CD4-positive, CD25-positive, alpha-beta regulatory T cell (primary cell): ENCODE results near the gene SPPL3. TPM values are rescaled to one million over a fixed set of nuclear protein-coding genes. Genes with fewer than 3 reads are reported as not detected.
"Not testable (repeated sequence)": the region's sequence is repeated elsewhere in the genome, so short reads cannot be mapped to it uniquely, and the experiment has no call there.

ENCODE experiments used
- ATAC-seq, 2 donors: fragments of 150-1000 bp; cut with Tn5 transposase; one replicate each; pipeline ENCODE4 v1.10.0; 2021; ENCODE audit warnings: low read depth in 2 of 2, moderate number of reproducible peaks in 2 of 2, moderate library complexity in 1 of 2
- DNase-seq, 3 donors: peaks; one replicate each; pipeline versions ENCODE4 v3.0.0 to v3.0.0-alpha.2; 2012 to 2022; ENCODE audit warnings: mixed read lengths in 1 of 3
- H3K27ac ChIP-seq: one replicate; pipeline ENCODE4 v1.7.0; 2013; ENCODE audit warnings: mild to moderate bottlenecking, low read length; ENCODE audit not compliant: insufficient read depth, poor library complexity, severe bottlenecking
- H3K27me3 ChIP-seq: one replicate; pipeline ENCODE4 v1.7.0; 2013; ENCODE audit warnings: low read length; ENCODE audit not compliant: control insufficient read depth, insufficient read depth
- H3K36me3 ChIP-seq: one replicate; pipeline ENCODE4 v1.7.0; 2013; ENCODE audit warnings: mild to moderate bottlenecking, low read length, moderate library complexity; ENCODE audit not compliant: control insufficient read depth, insufficient read depth
- H3K4me1 ChIP-seq: 2 replicates; pipeline ENCODE4 v1.7.0; 2013; ENCODE audit warnings: mild to moderate bottlenecking, low read length; ENCODE audit not compliant: insufficient read depth, control insufficient read depth, poor library complexity, severe bottlenecking
- H3K4me3 ChIP-seq: one replicate; pipeline ENCODE4 v1.7.0; 2013; ENCODE audit warnings: low read depth, mild to moderate bottlenecking, low read length, moderate library complexity
- H3K9me3 ChIP-seq, 2 experiments: 1 replicate in 1 of 2; 2 replicates in 1 of 2; pipeline ENCODE4 v1.7.0; 2013; ENCODE audit warnings: low read length in 2 of 2, mild to moderate bottlenecking in 1 of 2, moderate library complexity in 1 of 2; ENCODE audit not compliant: control insufficient read depth in 2 of 2
- H3K27ac Mint-ChIP-seq, 3 donors: one replicate each; pipeline ENCODE4 v1.8.0; 2020 to 2022; ENCODE audit warnings: mild to moderate bottlenecking in 3 of 3, mixed read lengths in 3 of 3, moderate library complexity in 2 of 3
- H3K27me3 Mint-ChIP-seq: one replicate; pipeline ENCODE4 v1.8.0; 2022; ENCODE audit warnings: mild to moderate bottlenecking, mixed read lengths
- H3K36me3 Mint-ChIP-seq: one replicate; pipeline ENCODE4 v1.8.0; 2020; ENCODE audit warnings: mixed read lengths
- H3K4me1 Mint-ChIP-seq, 4 donors: one replicate each; pipeline ENCODE4 v1.8.0; 2020 to 2022; ENCODE audit warnings: mixed read lengths in 4 of 4, mild to moderate bottlenecking in 1 of 4
- H3K4me3 Mint-ChIP-seq, 4 donors: one replicate each; pipeline ENCODE4 v1.8.0; 2020 to 2022; ENCODE audit warnings: mild to moderate bottlenecking in 4 of 4, mixed read lengths in 4 of 4, moderate library complexity in 3 of 4
- H3K9me3 Mint-ChIP-seq, 7 donors: one replicate each; pipeline ENCODE4 v1.8.0; 2020 to 2022; ENCODE audit warnings: mixed read lengths in 7 of 7, mild to moderate bottlenecking in 3 of 7, moderate library complexity in 2 of 7
- polyA plus RNA-seq, 4 donors: library from polyadenylated mRNA; unstranded; fragments of 300-500 nt; fragmentation: Illumina TruSeq; gene quantifications; one replicate each; pipeline ENCODE4 v1.2.3, GENCODE V29; 2021
- total RNA-seq: library from RNA; stranded (reverse); gene quantifications from one replicate; pipeline ENCODE4 v1.2.3, GENCODE V29; 2022

Gene SPPL3
- total RNA-seq = 46.7 TPM
- polyA plus RNA-seq = 10 to 100 TPM; 15.5 to 34.0 (median 20.5) TPM

DNA sequence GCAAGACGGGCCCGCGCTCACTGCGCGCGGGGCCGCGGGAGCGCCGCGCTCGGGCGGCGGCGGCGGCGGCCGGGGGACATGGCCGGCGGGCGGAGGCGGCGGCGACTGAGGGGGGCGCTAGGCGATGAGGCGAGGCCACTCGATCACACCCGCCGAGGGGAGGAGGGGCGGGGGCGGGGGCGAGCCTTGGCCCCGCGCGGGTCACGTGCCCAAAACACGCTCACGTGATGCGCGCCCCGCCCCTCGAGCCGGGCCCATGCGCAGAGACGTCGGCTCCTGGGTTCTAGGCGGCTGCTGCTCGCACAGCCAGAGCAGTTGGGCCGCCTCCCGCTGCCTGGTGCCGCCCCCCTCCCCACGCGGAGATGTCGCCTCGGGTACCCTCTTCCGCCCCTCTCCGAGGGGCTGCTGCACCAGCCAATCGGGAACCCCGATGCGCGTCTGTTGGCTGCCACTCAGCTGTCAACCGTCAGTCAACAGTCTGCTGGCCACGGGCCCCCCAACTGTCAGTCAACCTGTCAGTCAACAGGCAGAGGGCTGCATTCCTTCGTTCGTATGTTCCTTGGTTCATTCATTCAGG is at the start of gene SPPL3:
Gene SPPL3 (minus strand): TSS at position 162 of the 577 bp plus-strand sequence. CDS start 491 bp downstream, outside the sequence.
- Mint-ChIP-seq H3K4me1 (peaks cover 24 to 35% (median 30%) of the 10 kb centered on the region in 4 donors), H3K9me3 (no peaks in the 10 kb centered on the region), H3K27me3 (no peaks in the 10 kb centered on the region), H3K36me3 (peaks cover 8% of the 10 kb centered on the region), H3K27ac (peak within 1 kb of the TSS; percentile 97 to 99 (median 99)), H3K4me3 (peak within 1 kb of the TSS; percentile 97 to 100 (median 100))
- Histone ChIP-seq H3K27me3 (no peaks in the 10 kb centered on the region), H3K27ac (peak within 1 kb of the TSS; percentile 84), H3K36me3 (no peaks in the 10 kb centered on the region), H3K4me1 (peaks cover 23% of the 10 kb centered on the region), H3K9me3 (no peaks in the 10 kb centered on the region), H3K4me3 (peak within 1 kb of the TSS; percentile 82)
- ATAC-seq (peak; percentile 83 to 84), DNase-seq (peak; percentile 84 to 92 (median 89))

DNA sequence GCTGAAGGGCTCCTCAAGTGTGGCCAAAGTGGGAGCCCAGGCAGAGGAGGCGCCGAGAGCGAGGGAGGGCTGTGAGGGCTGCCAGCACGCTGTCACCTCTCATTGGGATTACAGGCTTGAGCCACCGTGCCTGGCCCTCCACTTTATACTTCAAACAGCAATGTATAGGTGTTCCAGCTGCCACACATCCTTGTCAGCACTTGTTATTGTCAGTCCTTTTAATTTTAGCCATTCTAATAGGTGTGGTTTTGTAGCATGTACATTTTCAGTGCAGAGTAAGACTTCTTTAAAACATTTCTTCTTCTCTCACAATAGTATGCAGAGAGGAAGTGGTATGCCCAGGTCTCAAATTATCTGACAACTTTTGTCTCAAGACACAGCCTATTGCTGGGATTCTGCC is 46.6 kb upstream of the SPPL3 start:
- Mint-ChIP-seq H3K27ac (no peak overlapping the region), H3K4me3 (no peak overlapping the region), H3K27me3 (peaks cover 6% of the 10 kb centered on the region), H3K4me1 (no peaks in the 10 kb centered on the region), H3K36me3 (no peaks in the 10 kb centered on the region), H3K9me3 (peaks cover 0 to 1% (median 0%) of the 10 kb centered on the region in 7 donors)
- Histone ChIP-seq H3K4me1 (no peaks in the 10 kb centered on the region), H3K36me3 (no peaks in the 10 kb centered on the region), H3K27me3 (no peaks in the 10 kb centered on the region), H3K9me3 (no peaks in the 10 kb centered on the region), H3K4me3 (no peak overlapping the region), H3K27ac (no peak overlapping the region)
- no peak for DNase-seq
- ATAC-seq = no peak

- not testable (repeated sequence) for H3K36me3 Mint-ChIP-seq, H3K27ac ChIP-seq, H3K4me1 Mint-ChIP-seq, H3K4me3 Mint-ChIP-seq, H3K27me3 Mint-ChIP-seq, DNase-seq, H3K36me3 ChIP-seq, H3K9me3 Mint-ChIP-seq, H3K27me3 ChIP-seq, H3K4me1 ChIP-seq, H3K9me3 ChIP-seq, H3K4me3 ChIP-seq, H3K27ac Mint-ChIP-seq, ATAC-seq
These were observed 46.2 kb upstream of the SPPL3 start for GRCh38 chr12:120950260-120950799.

DNA sequence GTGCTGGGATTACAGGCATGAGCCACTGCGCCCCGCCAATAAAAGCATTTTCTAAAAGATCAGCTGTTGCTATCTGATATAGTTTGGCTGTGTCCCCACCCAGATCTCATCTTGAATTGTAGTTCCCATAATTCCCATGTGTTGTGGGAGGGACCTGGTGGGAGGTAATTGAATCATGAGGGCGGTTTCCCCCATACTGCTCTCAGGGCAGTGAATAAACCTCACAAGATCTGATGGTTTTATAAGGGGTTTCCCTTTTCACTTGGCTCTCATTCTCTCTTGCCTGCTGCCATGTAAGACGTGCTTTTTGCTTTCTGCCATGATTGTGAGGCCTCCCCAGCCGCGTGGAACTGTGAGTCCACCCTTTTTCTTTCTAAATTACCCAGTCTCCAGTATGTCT is 41.4 kb upstream of the SPPL3 start:
- DNase-seq, H3K9me3 Mint-ChIP-seq, H3K4me3 ChIP-seq, H3K27me3 ChIP-seq, ATAC-seq, H3K27ac ChIP-seq, H3K36me3 ChIP-seq, H3K36me3 Mint-ChIP-seq, H3K4me1 ChIP-seq, H3K4me1 Mint-ChIP-seq, H3K27ac Mint-ChIP-seq, H3K9me3 ChIP-seq, H3K4me3 Mint-ChIP-seq: not testable (repeated sequence)
- H3K27me3 Mint-ChIP-seq = peaks cover 12% of the 10 kb centered on the region

GRCh38 chr12:120944645-120945217 is 40.6 kb upstream of the SPPL3 start:
- no peak overlapping the region for H3K27ac ChIP-seq
- peaks cover 0 to 1% (median 0%) of the 10 kb centered on the region in 7 donors for H3K9me3 Mint-ChIP-seq
- ATAC-seq = no peak
- H3K27me3 Mint-ChIP-seq = peaks cover 14% of the 10 kb centered on the region
- H3K36me3 ChIP-seq = no peaks in the 10 kb centered on the region
- DNase-seq = peak; percentile 23 to 64 (median 54)
- H3K4me3 ChIP-seq = no peak overlapping the region
- no peaks in the 10 kb centered on the region for H3K36me3 Mint-ChIP-seq
- H3K4me3 Mint-ChIP-seq = peak overlapping the region in 1 of 4 donors; percentile 4
- no peaks in the 10 kb centered on the region for H3K9me3 ChIP-seq
- H3K4me1 ChIP-seq = no peaks in the 10 kb centered on the region
- peak overlapping the region in 1 of 3 donors; percentile 89 for H3K27ac Mint-ChIP-seq
- H3K4me1 Mint-ChIP-seq = peaks cover 0 to 2% (median 0%) of the 10 kb centered on the region in 4 donors
- H3K27me3 ChIP-seq = peaks cover 1% of the 10 kb centered on the region

DNA sequence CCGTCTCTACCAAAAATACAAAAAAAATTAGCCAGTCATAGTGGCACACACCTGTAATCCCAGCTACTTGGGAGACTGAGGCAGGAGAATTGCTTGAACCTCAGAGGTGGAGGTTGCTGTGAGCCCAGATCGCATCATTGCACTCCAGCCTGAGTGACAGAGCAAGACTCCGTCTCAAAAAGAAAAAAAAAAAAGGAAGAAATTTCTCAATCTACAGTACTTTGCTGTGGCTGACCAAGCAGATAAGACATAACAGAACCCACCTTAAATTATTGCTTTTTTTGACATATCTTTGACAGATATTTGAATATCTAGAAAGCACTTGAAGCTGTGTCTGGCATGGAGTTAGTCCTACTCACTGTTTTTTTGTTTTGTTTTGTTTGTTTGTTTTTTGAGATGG is 39.3 kb upstream of the SPPL3 start:
- DNase-seq (no peak), ATAC-seq (no peak)
- Histone ChIP-seq H3K4me3 (no peak overlapping the region), H3K36me3 (no peaks in the 10 kb centered on the region), H3K27me3 (peaks cover 6% of the 10 kb centered on the region), H3K27ac (no peak overlapping the region), H3K9me3 (no peaks in the 10 kb centered on the region), H3K4me1 (no peaks in the 10 kb centered on the region)
- no peak overlapping the region for H3K4me3 Mint-ChIP-seq
- H3K4me1 Mint-ChIP-seq = peaks cover 0 to 2% (median 0%) of the 10 kb centered on the region in 4 donors
- no peak overlapping the region for H3K27ac Mint-ChIP-seq
- H3K9me3 Mint-ChIP-seq = peaks cover 0 to 1% (median 0%) of the 10 kb centered on the region in 7 donors
- peaks cover 27% of the 10 kb centered on the region for H3K27me3 Mint-ChIP-seq
- H3K36me3 Mint-ChIP-seq = no peaks in the 10 kb centered on the region

DNA sequence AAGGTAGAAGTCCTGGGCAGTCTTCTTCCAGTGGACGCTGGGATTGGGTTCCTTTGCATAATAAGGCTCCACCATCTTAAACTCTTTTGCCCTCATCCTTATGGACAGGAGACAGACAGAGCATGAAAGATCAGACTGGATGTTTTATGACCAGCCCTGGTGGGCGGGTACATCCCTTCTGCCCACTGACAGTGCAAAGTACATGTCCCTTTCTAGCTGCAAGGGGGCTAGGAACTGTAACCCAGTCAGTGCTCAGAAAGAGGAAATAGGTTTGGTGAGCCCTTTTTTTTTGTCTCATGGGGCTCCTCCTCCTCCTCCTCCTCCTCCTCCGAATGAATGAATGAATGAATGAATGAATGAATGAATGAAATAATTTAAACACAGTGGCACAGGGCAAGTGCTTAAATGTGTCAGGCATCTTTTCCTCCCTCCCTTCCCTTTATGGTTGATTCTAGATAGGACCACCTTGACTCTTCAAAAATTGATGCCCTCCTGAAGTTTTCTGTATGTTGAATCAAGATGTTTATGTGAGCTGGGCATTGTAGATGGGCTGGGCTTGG is 37.8 kb upstream of the SPPL3 start:
- Mint-ChIP-seq H3K9me3 (peaks cover 0 to 2% (median 0%) of the 10 kb centered on the region in 7 donors), H3K36me3 (no peaks in the 10 kb centered on the region), H3K27ac (no peak overlapping the region), H3K27me3 (peaks cover 39% of the 10 kb centered on the region), H3K4me1 (peaks cover 0 to 2% (median 0%) of the 10 kb centered on the region in 4 donors), H3K4me3 (no peak overlapping the region)
- no peak for DNase-seq
- Histone ChIP-seq H3K36me3 (no peaks in the 10 kb centered on the region), H3K27me3 (peaks cover 8% of the 10 kb centered on the region), H3K27ac (no peak overlapping the region), H3K9me3 (no peaks in the 10 kb centered on the region), H3K4me1 (no peaks in the 10 kb centered on the region), H3K4me3 (no peak overlapping the region)
- ATAC-seq = no peak
